ENCODE measurements around the gene KIF17.
"Not testable (repeated sequence)": the region's sequence is repeated elsewhere in the genome, so short reads cannot be mapped to it uniquely, and the experiment has no call there.

The KIF17 gene

DNA sequence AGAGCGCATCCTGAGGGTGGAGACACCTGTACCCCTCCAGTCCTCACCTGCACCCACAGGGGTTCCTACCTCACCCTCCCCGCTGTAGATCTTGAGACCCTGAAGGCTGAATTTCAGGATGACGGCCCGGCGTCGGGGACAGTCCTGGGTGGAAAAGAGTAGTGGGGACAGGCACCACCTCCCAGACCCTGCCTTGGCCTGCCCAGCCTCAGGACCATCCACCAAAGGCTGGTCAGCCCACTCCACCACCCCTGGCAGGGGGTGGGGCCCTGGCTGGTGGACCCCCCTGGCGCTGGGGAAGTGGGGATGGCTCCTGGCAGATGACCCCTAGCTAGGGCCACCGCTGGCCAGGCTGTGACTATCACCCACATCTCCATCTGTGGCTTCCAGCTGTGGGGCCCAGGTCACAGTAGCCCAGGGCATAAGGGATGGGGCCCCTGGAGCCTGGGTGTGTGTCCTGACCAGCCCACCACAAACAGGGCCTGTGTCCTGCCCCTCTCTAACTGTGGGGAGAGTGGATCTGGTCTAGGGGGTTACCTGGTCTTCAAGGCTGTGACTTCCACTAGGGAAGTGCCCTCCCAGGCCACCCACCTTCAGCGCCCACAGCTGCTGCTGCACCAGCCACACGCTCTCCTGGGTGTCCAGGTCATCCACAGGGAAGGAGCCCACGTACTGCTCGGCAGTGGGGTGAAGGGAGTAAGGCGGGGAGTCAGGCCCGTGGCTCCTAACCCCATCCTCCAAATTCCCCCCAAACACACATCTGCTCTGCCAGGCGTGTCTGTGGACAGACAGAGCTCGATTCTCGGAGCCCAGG lies 9.3 kb upstream of the KIF17 start:
- DNase-seq, result no peak

DNA sequence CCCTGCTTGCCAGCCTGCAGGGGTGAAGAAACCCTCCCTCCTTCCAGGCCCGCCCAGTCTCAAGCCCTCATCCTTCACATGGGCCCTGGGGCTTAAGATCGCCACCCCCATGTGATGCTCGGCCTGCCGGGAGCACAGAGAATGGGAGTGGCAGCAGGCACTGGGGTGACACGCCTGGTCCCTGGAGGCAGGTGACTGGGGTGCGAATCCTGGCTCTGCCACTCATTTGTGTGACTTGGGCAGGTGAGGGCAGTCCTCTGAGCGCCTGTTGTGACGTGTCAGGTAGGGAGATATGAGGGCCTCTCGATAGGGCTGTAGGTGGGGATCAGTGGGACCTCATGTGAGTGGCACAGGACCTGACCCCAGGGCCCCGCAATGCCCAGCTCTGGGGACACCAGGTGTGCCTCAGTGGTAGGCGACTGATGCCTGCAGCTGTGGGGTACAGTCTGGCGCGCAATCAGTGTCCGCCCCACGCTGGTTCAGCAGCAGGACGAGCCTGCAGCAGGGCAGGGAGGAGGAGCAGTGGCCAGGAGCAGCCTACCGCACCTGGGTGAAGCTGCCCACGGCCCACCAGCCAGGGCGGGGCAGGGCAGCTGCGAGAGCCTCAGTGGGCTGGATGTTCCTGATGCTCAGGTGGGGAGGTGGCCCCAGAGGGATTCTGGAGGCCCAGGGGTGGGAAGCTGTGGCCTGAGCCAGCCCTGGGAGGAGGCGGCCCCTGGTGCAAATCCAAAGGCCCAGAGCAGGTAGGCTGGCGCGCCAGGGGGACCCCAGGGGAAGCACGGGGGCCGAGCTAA lies 8.5 kb upstream of the KIF17 start:
- no peak for DNase-seq

DNA sequence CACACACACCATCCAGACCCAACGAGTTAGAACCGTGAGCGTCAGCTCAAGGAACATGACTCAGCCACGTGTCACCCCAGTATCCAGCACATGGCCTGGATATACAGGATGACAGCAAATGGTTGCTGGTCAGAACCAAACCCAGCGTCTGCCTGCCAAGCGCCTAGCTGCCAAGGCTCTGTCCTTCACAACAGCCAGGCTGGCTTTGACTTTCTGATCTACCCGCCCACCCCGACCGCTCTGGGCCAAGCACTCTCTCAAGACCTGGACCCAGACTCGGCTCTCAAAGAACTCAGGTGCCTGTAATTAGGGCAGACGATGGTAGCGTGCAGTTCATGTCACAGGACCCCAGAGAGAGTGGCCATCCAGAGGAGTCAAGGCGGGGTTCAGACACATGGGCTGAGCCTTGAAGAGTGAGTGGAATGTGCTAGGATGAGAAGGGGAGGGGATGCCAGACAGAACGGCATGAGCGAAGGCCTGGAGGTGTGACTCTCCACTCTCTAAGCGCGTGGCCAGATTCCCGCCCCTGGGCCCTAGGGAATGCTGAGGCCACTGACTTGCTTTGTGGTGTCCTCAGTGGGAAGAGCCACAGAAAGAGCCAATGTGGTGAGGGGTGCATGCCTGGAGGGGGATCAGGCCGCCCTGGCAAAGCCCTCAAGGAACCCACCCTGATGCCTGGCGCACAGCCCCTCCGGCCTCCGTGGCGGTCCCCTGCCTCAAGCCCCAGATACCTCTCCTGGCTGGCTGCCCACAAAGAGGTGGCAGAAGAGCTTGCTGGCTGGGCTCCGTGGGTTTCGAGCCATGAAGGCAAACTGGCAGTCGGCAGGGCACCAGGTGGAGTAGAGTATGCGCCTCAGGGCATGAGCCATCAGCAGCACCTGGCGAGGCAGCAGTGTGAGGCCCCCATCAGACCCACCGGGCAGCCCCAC lies 7.6 kb upstream of the KIF17 start:
- peak; percentile 96 for DNase-seq

GRCh38 chr1:20724364-20725188 lies 6.8 kb upstream of the KIF17 start:
- DNase-seq, result no peak

GRCh38 chr1:20723537-20724363 lies 5.9 kb upstream of the KIF17 start:
- DNase-seq, result no peak

DNA sequence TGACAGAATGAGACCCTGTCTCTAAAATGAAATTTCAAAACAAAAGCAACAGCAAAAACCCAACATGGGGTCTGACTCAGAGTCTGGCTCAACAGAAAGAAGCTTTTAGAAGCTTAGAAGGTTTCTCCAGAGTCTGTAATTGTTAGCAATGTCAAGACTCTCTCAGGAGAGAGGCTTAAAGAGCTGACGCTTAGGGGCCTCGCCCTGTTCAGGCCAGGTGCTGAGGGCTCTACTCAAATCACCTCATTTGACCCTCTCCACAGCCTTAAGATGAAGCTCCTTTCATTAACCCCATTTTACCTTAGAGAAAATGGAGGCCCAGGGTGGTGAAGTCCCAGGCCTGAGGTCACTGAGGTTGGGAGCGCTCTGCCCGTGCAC lies 5.3 kb upstream of the KIF17 start:
- DNase-seq, result no peak

DNA sequence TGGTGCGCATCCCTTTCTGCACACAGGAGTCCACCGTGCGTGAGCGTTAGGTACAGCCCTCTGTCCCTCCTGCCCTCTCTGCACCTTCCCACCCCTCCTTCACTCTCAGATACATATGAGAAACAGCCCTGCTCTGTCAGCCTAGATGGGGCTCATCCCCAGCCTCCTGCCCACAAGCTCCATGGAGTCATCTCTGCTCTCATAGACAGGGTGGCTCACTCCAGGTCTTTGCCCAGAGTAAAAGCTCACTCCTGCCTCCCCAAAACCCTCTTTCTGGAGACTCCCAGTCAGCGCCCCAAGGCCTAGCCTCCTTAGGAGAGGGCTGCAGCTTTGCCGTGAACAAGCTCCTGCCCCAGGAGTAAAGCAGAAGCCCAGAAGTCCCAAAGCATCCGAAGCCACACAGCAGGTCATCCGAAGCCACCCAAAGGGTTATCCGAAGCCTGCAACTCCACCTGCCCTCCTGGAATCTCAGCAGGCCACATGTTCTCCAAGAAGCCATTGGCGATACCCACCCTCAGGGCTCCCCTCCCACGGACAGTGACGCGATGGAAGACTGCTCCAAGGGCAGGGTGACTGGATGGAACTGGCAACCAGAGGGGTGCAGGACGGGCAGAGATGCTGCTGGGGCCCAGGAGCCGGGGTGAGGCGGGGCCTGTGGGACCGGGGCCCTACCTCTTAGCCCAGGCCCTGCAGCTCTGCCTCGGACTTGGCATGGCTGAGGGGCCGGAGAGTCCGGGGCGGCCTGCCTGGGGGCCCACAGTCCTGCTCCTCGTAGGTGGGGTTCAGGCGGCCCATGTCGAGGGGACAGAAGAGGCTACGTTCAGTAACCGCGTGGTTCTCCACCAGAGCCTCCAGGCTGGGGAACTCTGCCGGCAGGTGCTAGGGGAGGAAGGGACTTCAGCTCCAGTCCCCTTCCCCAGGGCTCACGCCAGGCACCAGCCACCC lies 3.6 kb upstream of the KIF17 start:
- DNase-seq, result no peak

GRCh38 chr1:20720631-20721091 lies 2.9 kb upstream of the KIF17 start:
- no peak for DNase-seq

GRCh38 chr1:20719871-20720620 lies 2.2 kb upstream of the KIF17 start:
- DNase-seq, result no peak

DNA sequence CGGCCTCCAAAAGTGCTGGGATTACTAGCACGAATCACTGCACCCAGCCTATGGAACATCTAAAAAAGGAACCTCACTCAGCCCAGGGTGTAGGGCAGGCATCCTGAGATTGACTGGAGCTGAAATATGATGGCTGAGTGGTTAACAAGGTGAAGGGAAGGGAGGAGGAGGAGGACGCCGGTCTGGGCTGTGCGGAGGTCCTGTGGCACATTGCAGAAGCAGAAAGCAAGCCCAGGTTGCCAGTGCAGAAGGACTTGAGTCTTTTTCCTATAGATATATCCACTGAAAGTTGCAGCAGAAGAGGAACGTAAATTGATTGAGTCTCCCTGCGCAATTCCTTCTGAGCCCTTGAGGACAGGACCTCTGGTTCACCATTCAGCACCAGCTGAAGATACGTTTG lies 1.5 kb upstream of the KIF17 start:
- no peak for DNase-seq

GRCh38 chr1:20718343-20718882 lies 606 bp upstream of the KIF17 start:
- DNase-seq, result not testable (repeated sequence)

- DNase-seq, result no peak
These were observed 1.6 kb downstream of the KIF17 start for GRCh38 chr1:20716232-20716631.

DNA sequence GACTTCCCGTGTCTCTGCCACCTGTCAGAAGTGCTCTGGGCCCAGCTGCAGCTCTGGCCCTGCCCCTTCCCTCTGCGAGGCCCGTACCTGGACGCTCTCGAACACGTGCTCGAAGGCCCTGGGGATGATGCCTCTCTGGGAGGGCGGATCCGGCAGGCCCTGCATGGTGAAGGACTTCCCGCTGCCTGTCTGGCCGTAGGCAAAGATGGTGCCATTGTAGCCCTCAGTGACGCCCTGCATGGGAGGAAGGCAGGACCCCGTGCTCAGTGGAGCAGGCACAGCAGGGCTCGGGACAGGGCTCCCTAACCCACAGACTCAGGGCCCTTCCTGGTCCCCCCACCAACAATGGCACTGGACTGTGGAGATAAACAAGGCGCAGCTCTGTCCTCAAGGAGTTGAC lies 2.4 kb downstream of the KIF17 start:
- no peak for DNase-seq

GRCh38 chr1:20713440-20713839 lies 4.4 kb downstream of the KIF17 start:
- no peak for DNase-seq

DNA sequence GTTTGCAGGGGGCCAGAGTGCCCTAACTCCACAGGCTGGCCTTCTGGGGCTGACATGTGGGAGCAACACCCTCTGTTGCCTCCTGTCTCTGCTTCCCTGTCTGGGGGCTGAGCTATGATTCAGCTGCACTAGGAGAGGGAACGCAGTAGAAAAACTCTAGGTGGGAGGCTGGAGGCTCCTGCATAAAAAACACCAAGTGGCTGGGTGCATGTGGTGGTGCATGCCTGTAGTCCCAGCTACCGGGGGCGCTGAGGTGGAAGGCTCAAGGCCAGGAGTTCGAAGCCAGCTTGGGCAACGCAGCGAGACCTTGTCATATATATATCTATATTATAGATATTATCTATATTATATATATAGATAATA lies 5.6 kb downstream of the KIF17 start:
- no peak for DNase-seq

- no peak for DNase-seq
These were observed 6.3 kb downstream of the KIF17 start for GRCh38 chr1:20711285-20712214.

GRCh38 chr1:20710469-20711284 lies 7.1 kb downstream of the KIF17 start:
- no peak for DNase-seq
